ENCODE data around the gene ASB1.

- no peak for TF ChIP-seq CTCF (conservative IDR thresholded peaks at IDR 0.05; ENCODE audit: low read depth, low read length)
- no peak for TF ChIP-seq EZH2 (IDR thresholded peaks at IDR 0.05; ENCODE audit: low read length, unreplicated experiment)
- TF ChIP-seq EZH2phosphoT487 (IDR thresholded peaks at IDR 0.05; ENCODE audit: borderline replicate concordance, low read length): no peak
Observed at GRCh38 chr2:238487652-238488346, 61.1 kb downstream of the ASB1 start.
